Prostate gland (tissue), 2 donors: Measurements from ENCODE around the gene TAS1R3. TPM values are rescaled to one million over a fixed set of nuclear protein-coding genes. Genes with fewer than 3 reads are reported as not detected.

Experiments
- DNase-seq: peaks from one replicate; pipeline ENCODE4 v3.0.0-alpha.2; 2019; ENCODE audit warnings: low spot score
- H3K27ac ChIP-seq, 2 donors: fragments of 200-600 bp; sonication (generic); 2 replicates each; pipeline ENCODE4 v1.5.1; 2017 to 2019
- H3K27me3 ChIP-seq: fragments of 200-600 bp; sonication (generic); replicated peaks from 2 replicates; pipeline ENCODE4 v1.5.1; 2019; ENCODE audit not compliant: insufficient read depth
- H3K36me3 ChIP-seq, 2 donors: fragments of 200-600 bp; sonication (generic); 1 replicate in 1 of 2; 2 replicates in 1 of 2; pipeline versions ENCODE4 v1.5.1 to v1.8.1; 2017 to 2019
- H3K4me1 ChIP-seq: fragments of 200-600 bp; sonication (generic); replicated peaks from 2 replicates; pipeline ENCODE4 v1.5.1; 2019
- H3K4me3 ChIP-seq, 2 donors: fragments of 200-600 bp; sonication (generic); 2 replicates each; pipeline ENCODE4 v1.5.1; 2017 to 2019
- H3K9me3 ChIP-seq: fragments of 200-600 bp; sonication (generic); 2 replicates; pipeline ENCODE4 v1.5.1; 2017
- POLR2A ChIP-seq: fragments of 450-650 bp; IDR thresholded peaks from one replicate; pipeline ENCODE4 v1.6.1; 2016; ENCODE audit warnings: antibody characterized with exemption, mild to moderate bottlenecking
- POLR2AphosphoS5 ChIP-seq: sonication (generic); formaldehyde crosslinking; IDR thresholded peaks from one replicate; pipeline ENCODE4 v1.6.1; 2017; ENCODE audit warnings: antibody characterized with exemption
- WGBS: methylation state at CpG from one replicate; pipeline ENCODE4 v1.1.5; 2018; 5-methylcytosine and 5-hydroxymethylcytosine counted together
- intact Hi-C: fragments of 100-400 bp; cut with DNase I; formaldehyde crosslinking; loops from one replicate; pipeline ENCODE4 v1.14.2; 2022
- total RNA-seq, 2 donors: library from RNA; depleted of rRNA; stranded (reverse); fragments of >200 nt; gene quantifications; one replicate each; pipeline ENCODE4 v1.1.0, GENCODE V29; 2016
- TF ChIP-seq, protein P1 (sequence below), 4 experiments: fragments of 200-600 bp in 2 of 4; fragments of 450-650 bp in 2 of 4; sonication (generic) in 2 of 4; IDR thresholded peaks; 1 replicate in 3 of 4; 2 replicates in 1 of 4; pipeline ENCODE4 v1.5.1; 2016 to 2019; ENCODE audit warnings: antibody characterized with exemption in 4 of 4, mild to moderate bottlenecking in 2 of 4, moderate library complexity in 2 of 4

The TAS1R3 gene
- total RNA-seq, 2 donors from 2014 or later = 0.80 TPM; not detected in 1

DNA sequence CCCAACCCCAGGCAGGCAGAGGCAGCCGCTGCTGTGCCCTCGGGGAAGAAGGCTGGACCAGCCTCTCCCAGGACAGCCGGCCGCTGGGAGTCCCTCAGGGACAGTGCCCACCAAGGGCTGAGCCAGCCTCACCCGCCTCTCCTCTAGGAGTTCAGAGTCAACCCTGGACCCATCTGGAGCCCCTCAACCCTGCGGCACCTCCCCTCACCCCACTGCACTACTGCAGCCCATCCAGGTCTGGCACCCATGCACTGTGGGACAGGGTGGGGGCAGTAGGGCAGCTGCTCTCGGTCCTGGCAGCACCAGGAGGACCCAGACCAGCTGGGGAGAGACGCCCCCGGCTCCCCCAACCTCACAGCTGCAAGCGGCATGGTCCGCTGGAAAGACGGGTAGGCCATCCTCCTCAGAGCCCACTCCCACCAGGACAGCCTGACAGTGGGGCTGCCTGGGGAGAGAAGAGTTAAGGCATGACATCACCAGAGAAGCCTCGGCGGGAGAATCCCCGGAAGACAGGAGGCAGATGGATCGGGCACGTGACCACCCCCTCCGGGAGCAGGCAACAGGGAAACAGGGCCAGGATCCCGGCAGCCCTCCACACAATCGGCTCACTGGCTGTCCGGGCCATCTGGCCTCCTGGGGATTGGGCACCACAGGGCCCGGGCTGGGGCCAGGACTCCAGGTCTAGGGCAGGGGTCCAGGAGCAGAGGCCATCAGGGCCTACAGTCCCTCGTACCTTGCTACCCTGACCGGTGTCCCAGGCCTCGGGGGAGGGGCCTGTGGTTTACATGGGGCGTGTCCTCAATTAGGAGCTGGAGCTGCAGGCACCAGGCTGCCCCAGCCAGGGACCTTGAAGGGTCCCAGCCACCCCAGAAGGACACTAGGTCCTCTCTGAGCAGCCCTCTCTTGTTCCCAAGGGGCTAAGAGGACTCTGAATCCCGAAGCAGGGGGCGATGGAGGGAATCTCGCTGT is 26.5 kb upstream of the TAS1R3 start:
- intact Hi-C loops = loop anchor here (5.0 kb wide), 1 partner anchor 43 kb away; the partner anchor contains the start of gene DVL1
- peak; percentile 69 for DNase-seq

GRCh38 chr1:1305300-1306069 is 25.6 kb upstream of the TAS1R3 start:
- H3K9me3 ChIP-seq = no peaks in the 10 kb centered on the region
- H3K4me1 ChIP-seq = peaks cover 40% of the 10 kb centered on the region
- TF ChIP-seq POLR2AphosphoS5 (no peak), POLR2A (no peak)
- TF ChIP-seq, protein P1, sequence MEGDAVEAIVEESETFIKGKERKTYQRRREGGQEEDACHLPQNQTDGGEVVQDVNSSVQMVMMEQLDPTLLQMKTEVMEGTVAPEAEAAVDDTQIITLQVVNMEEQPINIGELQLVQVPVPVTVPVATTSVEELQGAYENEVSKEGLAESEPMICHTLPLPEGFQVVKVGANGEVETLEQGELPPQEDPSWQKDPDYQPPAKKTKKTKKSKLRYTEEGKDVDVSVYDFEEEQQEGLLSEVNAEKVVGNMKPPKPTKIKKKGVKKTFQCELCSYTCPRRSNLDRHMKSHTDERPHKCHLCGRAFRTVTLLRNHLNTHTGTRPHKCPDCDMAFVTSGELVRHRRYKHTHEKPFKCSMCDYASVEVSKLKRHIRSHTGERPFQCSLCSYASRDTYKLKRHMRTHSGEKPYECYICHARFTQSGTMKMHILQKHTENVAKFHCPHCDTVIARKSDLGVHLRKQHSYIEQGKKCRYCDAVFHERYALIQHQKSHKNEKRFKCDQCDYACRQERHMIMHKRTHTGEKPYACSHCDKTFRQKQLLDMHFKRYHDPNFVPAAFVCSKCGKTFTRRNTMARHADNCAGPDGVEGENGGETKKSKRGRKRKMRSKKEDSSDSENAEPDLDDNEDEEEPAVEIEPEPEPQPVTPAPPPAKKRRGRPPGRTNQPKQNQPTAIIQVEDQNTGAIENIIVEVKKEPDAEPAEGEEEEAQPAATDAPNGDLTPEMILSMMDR (IDR thresholded peaks at IDR 0.05) = peak in 1 of 4 experiments; percentile 17
- 19% methylated on average over 24 of the region's 25 CpGs for WGBS
- H3K4me3 ChIP-seq = peak overlapping the region in 1 of 2 donors; percentile 16
- H3K27me3 ChIP-seq = no peaks in the 10 kb centered on the region
- peak overlapping the region; percentile 36 to 66 for H3K27ac ChIP-seq
- H3K36me3 ChIP-seq = no peaks in the 10 kb centered on the region
- peak; percentile 42 for DNase-seq
- intact Hi-C loops = loop anchor here (5.0 kb wide), 1 partner anchor 42 kb away; the partner anchor contains the start of gene DVL1

More for the DNA sequence above, 26.5 kb upstream of the TAS1R3 start:
- 21% methylated on average over 27 of the region's 29 CpGs for WGBS
- peak overlapping the region in 1 of 2 donors; percentile 16 for H3K4me3 ChIP-seq
- no peaks in the 10 kb centered on the region for H3K9me3 ChIP-seq
- peak overlapping the region; percentile 36 to 66 for H3K27ac ChIP-seq
- TF ChIP-seq, protein P1 (IDR thresholded peaks at IDR 0.05) = peak in 1 of 4 experiments; percentile 11
- TF ChIP-seq POLR2AphosphoS5 (peak; percentile 73), POLR2A (no peak)
- no peaks in the 10 kb centered on the region for H3K27me3 ChIP-seq
- H3K4me1 ChIP-seq = peaks cover 32% of the 10 kb centered on the region
- H3K36me3 ChIP-seq = no peaks in the 10 kb centered on the region

GRCh38 chr1:1306070-1306660 is 24.9 kb upstream of the TAS1R3 start:
- Histone ChIP-seq H3K4me1 (peaks cover 40% of the 10 kb centered on the region), H3K36me3 (peaks cover 0 to 2% of the 10 kb centered on the region in 2 donors), H3K9me3 (no peaks in the 10 kb centered on the region), H3K27ac (peak overlapping the region; percentile 36 to 55), H3K27me3 (no peaks in the 10 kb centered on the region), H3K4me3 (no peak overlapping the region)
- WGBS = 27% methylated on average over 8 of the region's 11 CpGs
- intact Hi-C loops = loop anchor here (5.0 kb wide), 1 partner anchor 41 kb away; the partner anchor contains the start of gene DVL1
- TF ChIP-seq, protein P1 (IDR thresholded peaks at IDR 0.05) = no peak
- TF ChIP-seq POLR2A (no peak), POLR2AphosphoS5 (no peak)
- DNase-seq = no peak

DNA sequence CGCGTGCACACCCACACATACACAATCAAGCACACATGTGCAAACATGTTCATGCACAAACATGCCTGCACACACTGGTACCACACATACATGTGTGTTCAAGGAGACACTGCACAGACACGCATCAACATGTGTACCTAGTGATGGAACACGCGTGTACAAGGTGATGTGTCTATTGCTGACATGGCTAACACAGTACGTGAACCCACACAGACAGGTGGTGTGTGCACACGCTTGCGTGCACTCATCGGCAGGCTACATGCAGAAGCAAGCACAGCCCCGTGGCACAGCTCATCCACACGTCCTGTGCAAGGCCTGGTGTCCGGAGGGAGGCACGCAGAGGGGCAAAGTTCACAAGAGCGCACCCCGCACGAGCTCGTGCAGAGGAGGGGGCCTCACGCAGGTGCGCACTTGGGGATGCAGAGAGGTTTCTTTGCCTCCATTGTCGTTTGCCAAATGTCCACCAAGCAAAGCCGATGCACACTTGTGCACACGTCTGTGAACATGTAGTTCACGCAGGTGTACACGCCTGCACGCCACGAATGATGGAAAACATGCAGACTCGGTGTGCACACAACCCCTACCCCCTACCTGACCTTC is 24.3 kb upstream of the TAS1R3 start:
- peaks cover 40% of the 10 kb centered on the region for H3K4me1 ChIP-seq
- intact Hi-C loops = loop anchor here (5.0 kb wide), 1 partner anchor 41 kb away; the partner anchor contains the start of gene DVL1
- peak overlapping the region in 1 of 2 donors; percentile 89 for H3K27ac ChIP-seq
- no peak for DNase-seq
- H3K36me3 ChIP-seq = peaks cover 0 to 8% of the 10 kb centered on the region in 2 donors
- no peaks in the 10 kb centered on the region for H3K27me3 ChIP-seq
- no peaks in the 10 kb centered on the region for H3K9me3 ChIP-seq
- no peak for TF ChIP-seq POLR2AphosphoS5
- TF ChIP-seq, protein P1 (IDR thresholded peaks at IDR 0.05) = no peak
- TF ChIP-seq POLR2A = no peak
- WGBS = 26% methylated on average over 27 of the region's 27 CpGs
- peak overlapping the region; percentile 79 to 97 for H3K4me3 ChIP-seq
